Activated CD4-positive, CD25-positive, alpha-beta regulatory T cell (primary cell): ENCODE data around the gene CT47B1.
"Not testable (repeated sequence)": the region's sequence is repeated elsewhere in the genome, so short reads cannot be mapped to it uniquely, and the experiment has no call there.

Source experiments
- DNase-seq, 4 experiments: peaks; one replicate each; lab custom pipeline; 2025; lab: John Stamatoyannopoulos, UW

CT47B1 gene

GRCh38 chrX:120875766-120876165 is at the start of gene CT47B1:
Gene CT47B1, minus strand, starts transcription at chrX:120875866. Its CDS starts 196 bp downstream, at chrX:120875670.
- not testable (repeated sequence) for DNase-seq

- DNase-seq: no peak
Measured at GRCh38 chrX:120874678-120875557, 748 bp downstream of the CT47B1 start.

DNA sequence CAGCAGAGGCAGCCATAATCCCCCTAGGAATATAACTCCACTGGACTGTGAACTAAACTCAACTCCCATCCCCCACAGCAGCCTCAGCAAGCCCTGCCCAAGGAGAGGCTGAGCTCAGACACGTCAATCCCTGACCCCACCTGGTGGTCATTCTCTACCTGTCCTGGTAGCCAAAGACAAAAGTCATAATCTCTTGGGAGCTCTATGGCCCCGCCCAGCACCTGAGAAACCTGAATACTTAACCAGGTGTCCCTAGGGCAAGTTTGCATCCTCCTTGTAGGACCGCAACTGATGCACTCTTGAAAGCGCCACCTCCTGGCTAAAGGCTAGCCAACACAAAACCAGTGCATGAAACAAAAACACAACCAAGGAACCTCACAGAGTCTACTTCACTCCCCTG is 18.4 kb downstream of the CT47B1 start:
- no peak for DNase-seq

DNA sequence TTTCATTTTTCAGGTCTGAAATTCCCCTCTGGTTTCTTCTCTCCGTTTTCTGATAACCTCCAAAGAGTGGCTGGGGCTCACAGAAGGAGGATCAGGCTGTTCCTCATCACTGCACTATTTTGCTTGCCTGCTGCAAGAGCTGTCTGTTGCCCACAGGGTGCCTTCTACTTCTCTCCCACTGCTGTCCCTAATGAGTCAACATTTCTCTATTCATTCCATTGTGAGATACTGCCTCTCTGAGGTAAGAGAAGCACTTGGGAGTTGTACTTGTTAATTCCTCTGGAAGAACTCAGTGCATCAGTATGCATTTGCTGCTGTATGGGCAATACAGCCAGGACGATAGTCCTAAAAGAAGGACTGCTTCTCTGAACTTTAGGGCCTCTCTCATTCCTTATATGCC is 34.8 kb downstream of the CT47B1 start:
- DNase-seq: no peak

DNA sequence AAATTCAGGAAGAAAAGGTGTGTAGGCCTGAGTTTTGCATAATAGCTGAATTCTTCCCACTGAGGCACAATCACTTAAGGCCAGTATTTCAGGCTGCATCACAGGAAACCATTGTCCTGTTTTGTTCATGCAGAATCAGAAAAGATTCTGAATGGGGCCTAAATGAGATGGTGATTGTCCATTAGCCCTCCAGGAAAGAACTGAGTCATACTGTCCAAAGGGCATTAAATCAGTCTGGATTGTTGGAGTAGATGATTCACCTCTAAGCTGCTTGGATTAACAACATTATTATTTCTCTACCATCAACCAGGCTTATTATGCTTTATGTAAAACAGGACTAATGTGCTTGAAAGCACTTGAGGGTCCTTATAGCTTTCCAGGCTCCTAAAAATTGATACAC is 36.2 kb downstream of the CT47B1 start:
- DNase-seq: no peak

DNA sequence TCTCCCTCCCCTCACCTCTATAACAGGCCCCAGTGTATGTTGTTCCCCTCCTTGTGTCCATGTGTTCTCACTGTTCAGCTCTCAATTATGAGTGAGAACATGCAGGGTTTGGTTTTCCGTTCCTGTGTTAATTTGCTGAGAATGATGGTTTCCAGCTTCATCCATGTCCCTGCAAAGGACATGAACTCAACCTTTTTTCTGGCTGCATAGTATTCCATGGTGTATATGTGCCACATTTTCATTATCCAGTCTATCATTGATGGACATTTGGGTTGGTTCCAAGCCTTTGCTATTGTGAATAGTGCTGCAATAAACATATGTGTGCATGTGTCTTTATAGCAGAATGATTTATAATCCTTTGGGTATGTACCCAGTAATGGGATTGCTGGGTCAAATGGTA is 48.5 kb downstream of the CT47B1 start:
- DNase-seq: not testable (repeated sequence)

DNA sequence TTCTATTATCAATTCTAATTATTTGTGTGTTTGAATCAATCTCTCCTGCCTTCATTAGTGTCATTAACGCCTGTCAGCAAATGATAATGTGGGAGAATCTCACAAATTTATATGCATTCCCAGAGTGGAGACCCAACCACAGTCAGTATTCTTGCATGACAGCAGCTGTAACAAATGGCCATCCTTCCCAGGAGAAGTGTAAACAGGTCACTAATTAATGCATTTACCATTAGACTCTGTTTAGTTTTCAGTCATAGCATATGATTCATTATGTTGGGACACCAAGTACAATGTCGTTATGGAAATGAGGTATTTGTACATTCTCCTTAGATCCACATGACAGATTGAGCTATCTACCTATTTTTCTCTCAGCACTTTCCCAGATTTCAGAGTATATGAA is 50.5 kb downstream of the CT47B1 start:
- no peak for DNase-seq

DNA sequence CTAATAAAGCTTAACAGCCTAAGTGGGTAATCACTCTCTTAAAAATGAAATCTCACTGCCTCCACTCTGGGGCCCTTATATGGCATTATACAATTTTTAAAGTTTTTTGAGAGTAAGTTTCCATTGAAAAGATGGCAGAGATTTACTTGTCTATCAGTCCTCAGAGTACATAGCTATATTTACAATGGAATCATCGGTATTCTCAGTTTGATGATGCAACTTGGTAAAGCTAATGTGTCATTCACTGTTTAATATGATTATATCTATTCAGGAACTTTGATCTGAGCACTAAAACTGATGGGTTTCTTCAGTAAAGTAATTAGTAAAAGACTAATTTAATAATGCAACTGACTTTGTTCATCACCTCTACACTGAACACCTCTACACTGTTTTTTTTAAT is 51.6 kb downstream of the CT47B1 start:
- DNase-seq: no peak

GRCh38 chrX:120823556-120823955 is 52.1 kb downstream of the CT47B1 start:
- no peak for DNase-seq
